ENCODE data around the gene PIEZO2. TPM values are rescaled to one million over a fixed set of nuclear protein-coding genes. Genes with fewer than 3 reads are reported as not detected.

The PIEZO2 gene
- total RNA-seq, 3 donors from 2014 or later, result 1.9 to 26.2 (median 11.4) TPM

DNA sequence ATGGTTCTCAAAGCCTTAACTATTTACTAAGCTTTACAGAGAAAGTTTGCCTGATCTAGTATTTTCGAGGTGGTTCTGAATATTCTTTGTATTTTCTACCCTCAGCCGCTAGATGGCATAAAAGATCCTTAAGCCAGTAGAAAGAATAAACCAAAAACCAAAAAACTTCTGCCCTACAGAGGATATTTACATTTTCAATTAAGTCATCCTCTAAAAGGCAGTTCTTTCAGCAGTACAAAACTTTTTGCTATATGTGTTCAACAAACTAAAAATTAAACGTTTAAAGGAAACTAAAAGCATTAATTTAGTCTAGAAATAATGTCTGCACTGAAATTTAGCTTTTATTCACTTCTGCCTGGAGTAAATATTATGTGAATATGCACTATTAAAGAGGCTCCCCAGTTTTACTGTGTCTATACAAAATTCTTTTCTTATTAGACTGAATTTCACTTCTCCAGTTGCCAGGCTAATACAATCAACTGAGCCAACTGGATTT, 297.5 kb downstream of the PIEZO2 start:
- H3K4me1 ChIP-seq, result no peaks in the 10 kb centered on the region
- H3K27me3 ChIP-seq, result no peaks in the 10 kb centered on the region
- intact Hi-C loops (cut with DNase I; ENCODE audit: low total_unique reads), result no loop called here
- H3K36me3 ChIP-seq, result no peaks in the 10 kb centered on the region
- no peak overlapping the region for H3K4me3 ChIP-seq
- DNase-seq (ENCODE audit: low spot score in 2 of 2), result no peak
- no peak overlapping the region for H3K27ac ChIP-seq
- TF ChIP-seq POLR2AphosphoS5 (IDR thresholded peaks at IDR 0.05), result no peak
- no peak for TF ChIP-seq POLR2A (IDR thresholded peaks at IDR 0.05)
- TF ChIP-seq CTCF (IDR thresholded peaks at IDR 0.05), result peak; percentile 35 to 80 (median 58)
- no peaks in the 10 kb centered on the region for H3K9me3 ChIP-seq

GRCh38 chr18:10850840-10851239, 298.5 kb downstream of the PIEZO2 start:
- no peak for TF ChIP-seq POLR2AphosphoS5 (IDR thresholded peaks at IDR 0.05)
- TF ChIP-seq CTCF (IDR thresholded peaks at IDR 0.05), result no peak
- TF ChIP-seq POLR2A (IDR thresholded peaks at IDR 0.05), result no peak
- no peak overlapping the region for H3K4me3 ChIP-seq
- DNase-seq (ENCODE audit: low spot score in 2 of 2), result no peak
- intact Hi-C loops (cut with DNase I; ENCODE audit: low total_unique reads), result no loop called here
- no peaks in the 10 kb centered on the region for H3K36me3 ChIP-seq
- H3K4me1 ChIP-seq, result no peaks in the 10 kb centered on the region
- no peaks in the 10 kb centered on the region for H3K27me3 ChIP-seq
- H3K9me3 ChIP-seq, result no peaks in the 10 kb centered on the region
- H3K27ac ChIP-seq, result no peak overlapping the region

DNA sequence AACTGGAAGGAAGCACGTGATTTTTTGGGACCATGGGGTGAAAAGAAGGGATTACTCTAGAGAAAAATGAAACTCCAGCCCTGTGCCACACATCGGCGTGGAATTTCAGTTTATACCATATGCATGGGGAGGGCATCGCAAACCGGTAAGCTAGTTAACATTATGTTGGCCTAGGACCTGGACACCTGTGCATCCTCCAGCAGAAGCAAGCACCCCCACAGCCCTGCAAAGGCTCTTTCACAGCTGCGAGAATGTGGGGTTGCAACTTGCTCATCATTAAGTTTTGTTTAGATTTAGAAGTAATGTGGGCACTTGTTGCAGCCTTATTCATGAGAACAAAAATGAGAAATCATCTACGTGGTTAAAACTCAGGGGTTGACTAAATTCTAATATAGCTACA, 299.2 kb downstream of the PIEZO2 start:
- Histone ChIP-seq H3K9me3 (no peaks in the 10 kb centered on the region), H3K4me3 (no peak overlapping the region), H3K27me3 (no peaks in the 10 kb centered on the region), H3K27ac (no peak overlapping the region), H3K4me1 (no peaks in the 10 kb centered on the region), H3K36me3 (no peaks in the 10 kb centered on the region)
- no peak for DNase-seq (ENCODE audit: low spot score in 2 of 2)
- intact Hi-C loops (cut with DNase I; ENCODE audit: low total_unique reads), result no loop called here
- TF ChIP-seq CTCF (IDR thresholded peaks at IDR 0.05) (no peak), POLR2A (IDR thresholded peaks at IDR 0.05) (no peak), POLR2AphosphoS5 (IDR thresholded peaks at IDR 0.05) (no peak)

- Histone ChIP-seq H3K36me3 (no peaks in the 10 kb centered on the region), H3K4me3 (no peak overlapping the region), H3K27me3 (no peaks in the 10 kb centered on the region), H3K27ac (no peak overlapping the region), H3K4me1 (no peaks in the 10 kb centered on the region), H3K9me3 (no peaks in the 10 kb centered on the region)
- no peak for DNase-seq (ENCODE audit: low spot score in 2 of 2)
- no peak for TF ChIP-seq CTCF (IDR thresholded peaks at IDR 0.05)
- intact Hi-C loops (cut with DNase I; ENCODE audit: low total_unique reads), result no loop called here
These were observed 301.5 kb downstream of the PIEZO2 start for GRCh38 chr18:10847907-10848306.

DNA sequence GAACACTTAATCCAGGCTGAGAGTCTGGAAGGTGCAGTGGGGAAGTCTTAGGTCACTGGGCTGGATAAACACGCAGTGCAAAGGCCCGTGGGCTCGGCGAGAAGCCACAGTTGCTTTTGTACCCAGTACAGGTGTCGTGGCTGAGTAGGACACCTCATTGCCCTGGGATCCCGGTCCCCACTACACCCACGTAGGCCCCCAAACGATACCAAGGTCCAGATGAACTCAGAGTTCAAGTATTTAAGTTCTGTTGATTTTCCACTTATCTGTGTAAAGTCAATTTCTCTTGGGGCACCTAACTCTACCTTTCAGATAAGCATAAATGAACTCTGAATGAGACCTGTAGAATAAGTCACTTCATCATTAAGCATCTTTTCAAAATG, 302.0 kb downstream of the PIEZO2 start:
- H3K4me1 ChIP-seq, result no peaks in the 10 kb centered on the region
- no peaks in the 10 kb centered on the region for H3K27me3 ChIP-seq
- H3K36me3 ChIP-seq, result no peaks in the 10 kb centered on the region
- H3K4me3 ChIP-seq, result no peak overlapping the region
- no peak for TF ChIP-seq POLR2A (IDR thresholded peaks at IDR 0.05)
- TF ChIP-seq POLR2AphosphoS5 (IDR thresholded peaks at IDR 0.05), result no peak
- no peak for TF ChIP-seq CTCF (IDR thresholded peaks at IDR 0.05)
- intact Hi-C loops (cut with DNase I; ENCODE audit: low total_unique reads), result no loop called here
- no peak overlapping the region for H3K27ac ChIP-seq
- no peaks in the 10 kb centered on the region for H3K9me3 ChIP-seq
- DNase-seq (ENCODE audit: low spot score in 2 of 2), result no peak

Data from breast epithelium (tissue), 4 donors.